Smooth muscle cell (in vitro differentiated cells): ENCODE measurements around the gene HECW1. TPM values are rescaled to one million over a fixed set of nuclear protein-coding genes. Genes with fewer than 3 reads are reported as not detected.

ENCODE experiments used
- DNase-seq: peaks from one replicate; lab custom pipeline; 2025; ENCODE audit not compliant: unreplicated experiment; lab: John Stamatoyannopoulos, UW
- H2AFZ ChIP-seq: fragments of 200-600 bp; sonication (generic); 2 replicates; pipeline ENCODE4 v1.6.0; 2016; ENCODE audit warnings: antibody characterized with exemption, low read depth, mild to moderate bottlenecking
- H3F3A ChIP-seq: fragments of 200-600 bp; sonication (generic); 2 replicates; pipeline ENCODE4 v1.6.0; 2017; ENCODE audit warnings: antibody characterized with exemption, low read depth
- H3K27ac ChIP-seq: fragments of 200-600 bp; sonication (generic); 2 replicates; pipeline ENCODE4 v1.5.1; 2016; ENCODE audit warnings: low read depth, mild to moderate bottlenecking
- H3K27me3 ChIP-seq: fragments of 200-600 bp; sonication (generic); 2 replicates; pipeline ENCODE4 v1.6.1; 2016; ENCODE audit warnings: low read depth, mild to moderate bottlenecking
- H3K36me3 ChIP-seq: fragments of 200-600 bp; sonication (generic); 2 replicates; pipeline ENCODE4 v1.5.1; 2016; ENCODE audit warnings: low read depth
- H3K4me1 ChIP-seq: fragments of 200-600 bp; sonication (generic); 2 replicates; pipeline ENCODE4 v1.5.1; 2016; ENCODE audit warnings: low read depth
- H3K4me2 ChIP-seq: fragments of 200-600 bp; sonication (generic); 2 replicates; pipeline ENCODE4 v1.6.0; 2016; ENCODE audit warnings: mild to moderate bottlenecking
- H3K4me3 ChIP-seq: fragments of 200-600 bp; sonication (generic); 2 replicates; pipeline ENCODE4 v1.5.1; 2016; ENCODE audit warnings: mild to moderate bottlenecking
- H3K79me2 ChIP-seq: fragments of 200-600 bp; sonication (generic); 2 replicates; pipeline ENCODE4 v1.6.0; 2016; ENCODE audit warnings: low read depth, mild to moderate bottlenecking
- H3K9ac ChIP-seq: fragments of 200-600 bp; sonication (generic); 2 replicates; pipeline ENCODE4 v1.6.0; 2016; ENCODE audit warnings: low read depth
- H3K9me3 ChIP-seq: fragments of 200-600 bp; sonication (generic); replicated peaks from 2 replicates; pipeline ENCODE4 v1.5.1; 2016; ENCODE audit warnings: low read depth
- H4K20me1 ChIP-seq: fragments of 200-600 bp; sonication (generic); 2 replicates; pipeline ENCODE4 v1.6.0; 2016; ENCODE audit warnings: low read depth
- WGBS: methylation state at CpG from one replicate; pipeline ENCODE4 v1.1.7; 2016; ENCODE audit warnings: low lambda C conversion rate; 5-methylcytosine and 5-hydroxymethylcytosine counted together
- polyA plus RNA-seq: library from polyadenylated mRNA; unstranded; fragments of >200 nt; fragmentation: Nextera tagmentation; extraction: Ambion mirVana; gene quantifications from 2 replicates; pipeline ENCODE4 v1.2.1, GENCODE V29; 2016
- total RNA-seq: library from RNA; depleted of rRNA; stranded (reverse); fragments of >200 nt; gene quantifications from 2 replicates; pipeline ENCODE4 v1.2.3, GENCODE V29; 2014
- TF ChIP-seq, protein P1 (sequence below): fragments of 200-600 bp; sonication (generic); IDR thresholded peaks from 2 replicates; pipeline ENCODE4 v1.5.1; 2017; ENCODE audit warnings: borderline replicate concordance, mild to moderate bottlenecking, antibody characterized with exemption; ENCODE audit not compliant: insufficient read depth, poor library complexity, severe bottlenecking

The HECW1 gene
- total and polyA plus RNA-seq, 2 experiments from 2014 or later: 0.09 to 0.49 TPM

- H3K79me2 ChIP-seq: no peaks in the 10 kb centered on the region
Measured at GRCh38 chr7:43295429-43295828, 183.0 kb downstream of the HECW1 start.

DNA sequence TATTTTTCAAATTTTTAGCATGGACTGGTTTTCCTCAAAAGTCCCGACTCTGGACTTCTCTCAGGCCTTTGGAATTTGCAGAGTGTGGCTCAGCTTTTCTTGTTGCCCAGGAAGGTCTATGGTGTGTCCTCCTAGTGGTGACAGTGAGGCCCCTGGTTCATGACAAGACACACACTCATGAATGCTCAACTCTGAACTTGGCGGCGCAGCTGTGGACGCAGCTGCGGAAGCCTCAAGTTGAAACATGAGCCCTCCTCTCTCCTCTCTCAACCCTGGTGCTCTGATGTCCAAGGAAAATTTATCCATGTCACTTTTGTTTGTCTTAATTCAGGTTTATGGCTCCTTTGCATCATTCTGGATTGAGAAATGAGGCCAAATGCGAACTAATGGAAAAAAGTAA, 183.9 kb downstream of the HECW1 start:
- peaks cover 18% of the 10 kb centered on the region for H3K4me1 ChIP-seq
- H3K9ac ChIP-seq: no peak overlapping the region
- no peaks in the 10 kb centered on the region for H3K79me2 ChIP-seq
- H4K20me1 ChIP-seq: no peaks in the 10 kb centered on the region
- H3K27me3 ChIP-seq: no peaks in the 10 kb centered on the region
- H2AFZ ChIP-seq: no peak overlapping the region
- no peak overlapping the region for H3K27ac ChIP-seq
- DNase-seq: no peak
- H3K9me3 ChIP-seq: no peaks in the 10 kb centered on the region
- TF ChIP-seq, protein P1, sequence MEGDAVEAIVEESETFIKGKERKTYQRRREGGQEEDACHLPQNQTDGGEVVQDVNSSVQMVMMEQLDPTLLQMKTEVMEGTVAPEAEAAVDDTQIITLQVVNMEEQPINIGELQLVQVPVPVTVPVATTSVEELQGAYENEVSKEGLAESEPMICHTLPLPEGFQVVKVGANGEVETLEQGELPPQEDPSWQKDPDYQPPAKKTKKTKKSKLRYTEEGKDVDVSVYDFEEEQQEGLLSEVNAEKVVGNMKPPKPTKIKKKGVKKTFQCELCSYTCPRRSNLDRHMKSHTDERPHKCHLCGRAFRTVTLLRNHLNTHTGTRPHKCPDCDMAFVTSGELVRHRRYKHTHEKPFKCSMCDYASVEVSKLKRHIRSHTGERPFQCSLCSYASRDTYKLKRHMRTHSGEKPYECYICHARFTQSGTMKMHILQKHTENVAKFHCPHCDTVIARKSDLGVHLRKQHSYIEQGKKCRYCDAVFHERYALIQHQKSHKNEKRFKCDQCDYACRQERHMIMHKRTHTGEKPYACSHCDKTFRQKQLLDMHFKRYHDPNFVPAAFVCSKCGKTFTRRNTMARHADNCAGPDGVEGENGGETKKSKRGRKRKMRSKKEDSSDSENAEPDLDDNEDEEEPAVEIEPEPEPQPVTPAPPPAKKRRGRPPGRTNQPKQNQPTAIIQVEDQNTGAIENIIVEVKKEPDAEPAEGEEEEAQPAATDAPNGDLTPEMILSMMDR: peak; percentile 12
- H3F3A ChIP-seq: no peaks in the 10 kb centered on the region
- H3K4me3 ChIP-seq: no peak overlapping the region
- no peaks in the 10 kb centered on the region for H3K36me3 ChIP-seq
- 88% methylated on average over 6 of the region's 6 CpGs for WGBS
- H3K4me2 ChIP-seq: no peak overlapping the region

More at GRCh38 chr7:43295429-43295828, 183.0 kb downstream of the HECW1 start:
- WGBS: 65% methylated on average over 3 of the region's 3 CpGs
- no peaks in the 10 kb centered on the region for H3K9me3 ChIP-seq
- H3K9ac ChIP-seq: no peak overlapping the region
- H3K4me1 ChIP-seq: peaks cover 18% of the 10 kb centered on the region
- no peaks in the 10 kb centered on the region for H3K27me3 ChIP-seq
- H3K27ac ChIP-seq: no peak overlapping the region
- H3F3A ChIP-seq: no peaks in the 10 kb centered on the region
- no peak overlapping the region for H3K4me2 ChIP-seq
- no peaks in the 10 kb centered on the region for H3K36me3 ChIP-seq
- DNase-seq: no peak
- no peak overlapping the region for H2AFZ ChIP-seq
- H4K20me1 ChIP-seq: no peaks in the 10 kb centered on the region
- no peak overlapping the region for H3K4me3 ChIP-seq
- TF ChIP-seq, protein P1: no peak

DNA sequence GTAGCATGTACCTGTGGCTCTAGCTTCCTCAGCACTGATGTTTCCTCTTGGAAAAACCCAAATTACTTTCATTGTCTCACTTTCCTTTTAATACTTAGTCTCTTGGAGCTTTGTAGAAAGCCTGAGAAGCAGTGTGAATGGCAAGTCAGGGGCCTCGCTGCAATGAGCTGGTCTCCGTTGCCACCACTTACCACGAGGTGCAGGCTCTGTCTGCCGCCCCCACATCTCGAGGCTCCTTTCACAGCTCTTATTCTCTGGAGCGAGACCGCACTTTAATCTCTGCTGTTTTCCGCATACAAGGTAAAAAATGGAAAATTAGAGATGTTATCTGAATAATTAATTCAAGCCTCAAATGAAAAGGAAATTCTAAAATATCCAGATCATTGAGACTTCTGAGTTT, 186.2 kb downstream of the HECW1 start:
- H3K36me3 ChIP-seq: no peaks in the 10 kb centered on the region
- H3K9ac ChIP-seq: no peak overlapping the region
- H2AFZ ChIP-seq: no peak overlapping the region
- DNase-seq: no peak
- peaks cover 25% of the 10 kb centered on the region for H3K4me1 ChIP-seq
- H3K4me3 ChIP-seq: no peak overlapping the region
- TF ChIP-seq, protein P1: no peak
- no peaks in the 10 kb centered on the region for H3K79me2 ChIP-seq
- 83% methylated on average over 8 of the region's 8 CpGs for WGBS
- H4K20me1 ChIP-seq: no peaks in the 10 kb centered on the region
- no peaks in the 10 kb centered on the region for H3F3A ChIP-seq
- H3K27ac ChIP-seq: no peak overlapping the region
- H3K27me3 ChIP-seq: no peaks in the 10 kb centered on the region
- H3K4me2 ChIP-seq: no peak overlapping the region
- no peaks in the 10 kb centered on the region for H3K9me3 ChIP-seq

DNA sequence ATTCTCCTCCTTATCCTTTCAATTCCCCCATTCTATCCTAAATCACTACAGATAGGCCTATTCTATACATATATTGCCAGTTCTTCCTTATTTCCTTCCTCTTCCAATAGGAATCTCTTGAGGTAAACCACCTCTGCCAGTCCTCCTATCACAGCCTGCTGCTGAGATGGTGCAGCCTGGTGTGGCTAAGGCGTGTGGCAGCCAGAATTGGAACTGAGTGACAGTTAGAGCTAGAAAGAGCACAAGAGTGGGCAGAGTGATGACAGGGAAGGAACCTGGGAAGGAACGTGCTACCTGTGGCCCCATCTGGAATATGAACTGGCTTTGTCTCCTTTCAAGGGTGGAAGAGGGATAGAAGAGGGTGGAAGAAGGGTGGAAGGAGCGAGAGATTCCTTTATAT, 187.7 kb downstream of the HECW1 start:
- H2AFZ ChIP-seq: no peak overlapping the region
- H3K4me3 ChIP-seq: no peak overlapping the region
- no peak overlapping the region for H3K9ac ChIP-seq
- no peaks in the 10 kb centered on the region for H3K9me3 ChIP-seq
- no peaks in the 10 kb centered on the region for H3K79me2 ChIP-seq
- H3K4me2 ChIP-seq: no peak overlapping the region
- H3K36me3 ChIP-seq: no peaks in the 10 kb centered on the region
- TF ChIP-seq, protein P1: no peak
- no peak overlapping the region for H3K27ac ChIP-seq
- no peak for DNase-seq
- H3K27me3 ChIP-seq: no peaks in the 10 kb centered on the region
- peaks cover 17% of the 10 kb centered on the region for H3K4me1 ChIP-seq
- H4K20me1 ChIP-seq: no peaks in the 10 kb centered on the region
- H3F3A ChIP-seq: no peaks in the 10 kb centered on the region
- 95% methylated on average over 3 of the region's 3 CpGs for WGBS
